ENCODE results near the gene TRAF3.
A peak's percentile ranks its signal among the peaks of the same experiment; 100 is the strongest.

The TRAF3 gene

GRCh38 chr14:102933618-102934231 is 156.5 kb downstream of the TRAF3 start:
- H2AFZ ChIP-seq (ENCODE audit: low read depth, low read length, severe bottlenecking), result no peak overlapping the region
- no peaks in the 10 kb centered on the region for H3K79me2 ChIP-seq (ENCODE audit: insufficient read depth, low read length)
- peaks cover 13% of the 10 kb centered on the region for H3F3A ChIP-seq (ENCODE audit: insufficient read depth)
- H3K4me3 ChIP-seq (ENCODE audit: insufficient read depth, low read length, poor library complexity, severe bottlenecking), result no peak overlapping the region
- no peak overlapping the region for H3K4me2 ChIP-seq (ENCODE audit: low read depth, low read length, poor library complexity, severe bottlenecking)
- no peak overlapping the region for H3K9ac ChIP-seq (ENCODE audit: low read length)
- no peaks in the 10 kb centered on the region for H3K9me3 ChIP-seq (ENCODE audit: insufficient read depth, low read length)
- no peaks in the 10 kb centered on the region for H3K36me3 ChIP-seq (ENCODE audit: low read length)
- H4K20me1 ChIP-seq (ENCODE audit: low read depth, low read length), result no peaks in the 10 kb centered on the region
- no peaks in the 10 kb centered on the region for H3K9me2 ChIP-seq (replicated peaks; ENCODE audit: insufficient read depth, low read length)
- TF ChIP-seq EZH2phosphoT487 (conservative IDR thresholded peaks at IDR 0.05; ENCODE audit: low read length) (no peak), CTCF (IDR thresholded peaks at IDR 0.05; ENCODE audit: insufficient read depth, low read length, poor library complexity, severe bottlenecking) (no peak)
- H3K27ac ChIP-seq (ENCODE audit: low read depth, low read length), result peak overlapping the region; percentile 38
- no peaks in the 10 kb centered on the region for H3K27me3 ChIP-seq (ENCODE audit: low read length)

GRCh38 chr14:102935756-102936155 is 158.5 kb downstream of the TRAF3 start:
- no peaks in the 10 kb centered on the region for H3K9me3 ChIP-seq (ENCODE audit: insufficient read depth, low read length)
- H4K20me1 ChIP-seq (ENCODE audit: low read depth, low read length), result no peaks in the 10 kb centered on the region
- H3F3A ChIP-seq (ENCODE audit: insufficient read depth), result peaks cover 13% of the 10 kb centered on the region
- no peak overlapping the region for H2AFZ ChIP-seq (ENCODE audit: low read depth, low read length, severe bottlenecking)
- TF ChIP-seq CTCF (IDR thresholded peaks at IDR 0.05; ENCODE audit: insufficient read depth, low read length, poor library complexity, severe bottlenecking) (no peak), EZH2phosphoT487 (conservative IDR thresholded peaks at IDR 0.05; ENCODE audit: low read length) (no peak)
- H3K27ac ChIP-seq (ENCODE audit: low read depth, low read length), result peak overlapping the region; percentile 87
- H3K4me2 ChIP-seq (ENCODE audit: low read depth, low read length, poor library complexity, severe bottlenecking), result peak overlapping the region; percentile 42
- H3K9ac ChIP-seq (ENCODE audit: low read length), result no peak overlapping the region
- no peaks in the 10 kb centered on the region for H3K9me2 ChIP-seq (replicated peaks; ENCODE audit: insufficient read depth, low read length)
- no peaks in the 10 kb centered on the region for H3K79me2 ChIP-seq (ENCODE audit: insufficient read depth, low read length)
- no peaks in the 10 kb centered on the region for H3K36me3 ChIP-seq (ENCODE audit: low read length)
- H3K27me3 ChIP-seq (ENCODE audit: low read length), result no peaks in the 10 kb centered on the region
- no peak overlapping the region for H3K4me3 ChIP-seq (ENCODE audit: insufficient read depth, low read length, poor library complexity, severe bottlenecking)

GRCh38 chr14:102937331-102938175 is 160.3 kb downstream of the TRAF3 start:
- Histone ChIP-seq H3K4me3 (ENCODE audit: insufficient read depth, low read length, poor library complexity, severe bottlenecking) (no peak overlapping the region), H4K20me1 (ENCODE audit: low read depth, low read length) (no peaks in the 10 kb centered on the region), H3K4me2 (ENCODE audit: low read depth, low read length, poor library complexity, severe bottlenecking) (no peak overlapping the region), H3K27me3 (ENCODE audit: low read length) (no peaks in the 10 kb centered on the region), H3K36me3 (ENCODE audit: low read length) (no peaks in the 10 kb centered on the region), H3K27ac (ENCODE audit: low read depth, low read length) (no peak overlapping the region), H3K79me2 (ENCODE audit: insufficient read depth, low read length) (no peaks in the 10 kb centered on the region), H3K9me2 (replicated peaks; ENCODE audit: insufficient read depth, low read length) (no peaks in the 10 kb centered on the region), H3K9ac (ENCODE audit: low read length) (no peak overlapping the region), H3F3A (ENCODE audit: insufficient read depth) (peaks cover 20% of the 10 kb centered on the region), H2AFZ (ENCODE audit: low read depth, low read length, severe bottlenecking) (no peak overlapping the region), H3K9me3 (ENCODE audit: insufficient read depth, low read length) (no peaks in the 10 kb centered on the region)
- TF ChIP-seq EZH2phosphoT487 (conservative IDR thresholded peaks at IDR 0.05; ENCODE audit: low read length) (no peak), CTCF (IDR thresholded peaks at IDR 0.05; ENCODE audit: insufficient read depth, low read length, poor library complexity, severe bottlenecking) (no peak)
